Dendritic cell treated with granulocyte-macrophage colony-stimulating factor and Interleukin-4, amounts not matched to agents 40 ng/mL and 50 ng/mL, for 4 days (primary cell): ENCODE data around the gene RAD54L.
A peak's percentile ranks its signal among the peaks of the same experiment; 100 is the strongest.

Experiments
- H3K27ac Mint-ChIP-seq: one replicate; pipeline ENCODE4 v1.8.0; 2022; ENCODE audit warnings: mild to moderate bottlenecking, mixed read lengths
- H3K27me3 Mint-ChIP-seq: one replicate; pipeline ENCODE4 v1.8.0; 2022; ENCODE audit warnings: mild to moderate bottlenecking, mixed read lengths
- H3K36me3 Mint-ChIP-seq: one replicate; pipeline ENCODE4 v1.8.0; 2022; ENCODE audit warnings: low read depth, mixed read lengths
- H3K4me1 Mint-ChIP-seq: one replicate; pipeline ENCODE4 v1.8.0; 2022; ENCODE audit warnings: low read depth, mixed read lengths
- H3K4me3 Mint-ChIP-seq: one replicate; pipeline ENCODE4 v1.8.0; 2022; ENCODE audit warnings: mild to moderate bottlenecking, moderate library complexity, mixed read lengths
- H3K9me3 Mint-ChIP-seq: one replicate; pipeline ENCODE4 v1.8.0; 2022; ENCODE audit warnings: mixed read lengths
- intact Hi-C: fragments of 100-400 bp; cut with micrococcal nuclease; formaldehyde crosslinking; loops from one replicate; pipeline ENCODE4 v1.15.0; 2022

Gene RAD54L

GRCh38 chr1:46248122-46248920 is 758 bp downstream of the RAD54L start:
- Mint-ChIP-seq H3K4me1 (peaks cover 20% of the 10 kb centered on the region), H3K27me3 (no peaks in the 10 kb centered on the region), H3K36me3 (peaks cover 6% of the 10 kb centered on the region), H3K4me3 (peak overlapping the region; percentile 88), H3K9me3 (no peaks in the 10 kb centered on the region), H3K27ac (peak overlapping the region; percentile 86)
- intact Hi-C loops: no loop called here

DNA sequence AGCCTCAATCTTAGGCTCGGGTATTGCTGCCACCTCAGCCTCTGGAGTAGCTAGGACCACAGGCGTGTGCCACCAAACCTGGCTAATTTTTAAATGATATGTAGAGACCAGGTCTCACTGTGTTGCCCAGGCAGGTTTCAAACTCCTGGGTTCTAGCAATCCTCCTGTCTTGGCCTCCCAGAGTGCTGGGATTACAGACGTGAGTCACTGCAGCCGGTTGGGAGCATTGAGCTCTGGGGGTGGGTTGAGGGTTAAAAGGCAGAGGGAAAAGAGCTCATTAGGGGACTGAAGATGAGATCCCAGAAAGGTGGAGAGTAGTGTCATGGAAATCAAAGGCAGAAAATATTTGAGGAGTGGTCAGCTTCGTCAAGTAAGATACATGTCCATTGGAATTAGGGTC is 7.1 kb downstream of the RAD54L start:
- no peaks in the 10 kb centered on the region for H3K9me3 Mint-ChIP-seq
- no peak overlapping the region for H3K4me3 Mint-ChIP-seq
- no peaks in the 10 kb centered on the region for H3K4me1 Mint-ChIP-seq
- no peaks in the 10 kb centered on the region for H3K36me3 Mint-ChIP-seq
- no peaks in the 10 kb centered on the region for H3K27me3 Mint-ChIP-seq
- intact Hi-C loops: no loop called here
- H3K27ac Mint-ChIP-seq: no peak overlapping the region

DNA sequence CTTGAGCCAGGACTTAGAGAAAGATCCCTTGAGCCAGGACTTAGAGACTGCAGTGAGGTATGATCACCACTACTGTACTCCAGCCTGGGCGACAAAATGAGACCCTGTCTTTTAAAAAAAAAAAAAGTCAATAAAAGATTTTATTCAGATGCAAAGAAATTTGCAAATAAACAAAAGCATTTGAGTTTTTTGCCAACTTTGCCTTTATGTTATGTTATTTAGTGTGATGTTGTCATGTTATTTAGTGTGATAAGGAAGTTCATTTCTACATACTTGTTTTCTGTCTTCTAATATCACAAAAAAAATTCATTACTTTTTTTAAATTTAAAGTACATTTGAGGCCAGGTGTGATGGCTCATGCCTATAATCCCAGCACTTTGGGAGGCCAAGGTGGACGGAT is 9.0 kb downstream of the RAD54L start:
- intact Hi-C loops: no loop called here
- Mint-ChIP-seq H3K9me3 (no peaks in the 10 kb centered on the region), H3K4me1 (no peaks in the 10 kb centered on the region), H3K36me3 (peaks cover 7% of the 10 kb centered on the region), H3K27ac (no peak overlapping the region), H3K4me3 (no peak overlapping the region), H3K27me3 (no peaks in the 10 kb centered on the region)

DNA sequence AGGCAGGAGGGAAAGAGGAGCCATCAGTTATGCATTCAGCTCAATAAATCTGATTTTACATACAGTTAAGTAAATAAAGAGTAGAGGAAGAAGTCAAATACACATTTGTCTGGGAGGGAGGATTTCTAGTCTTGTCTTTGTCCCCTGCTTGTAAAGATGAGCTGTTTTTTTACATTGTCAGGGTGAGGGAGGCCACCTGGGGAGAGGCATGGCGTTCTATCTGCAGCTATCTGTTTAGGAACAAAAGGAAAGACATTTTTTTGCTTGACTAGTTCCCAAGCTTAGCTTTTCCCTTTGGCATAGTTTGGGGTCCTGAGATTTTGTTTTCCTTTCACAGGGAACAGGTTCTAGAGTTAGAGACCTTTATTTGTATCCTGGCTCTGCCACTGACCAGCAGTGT is 14.9 kb downstream of the RAD54L start:
- Mint-ChIP-seq H3K9me3 (no peaks in the 10 kb centered on the region), H3K27ac (no peak overlapping the region), H3K36me3 (peaks cover 7% of the 10 kb centered on the region), H3K4me1 (peaks cover 23% of the 10 kb centered on the region), H3K27me3 (no peaks in the 10 kb centered on the region), H3K4me3 (no peak overlapping the region)
- intact Hi-C loops: no loop called here

- Mint-ChIP-seq H3K36me3 (peaks cover 7% of the 10 kb centered on the region), H3K27ac (no peak overlapping the region), H3K9me3 (no peaks in the 10 kb centered on the region), H3K27me3 (no peaks in the 10 kb centered on the region), H3K4me1 (peaks cover 23% of the 10 kb centered on the region), H3K4me3 (no peak overlapping the region)
- intact Hi-C loops: no loop called here
These were observed 15.6 kb downstream of the RAD54L start for GRCh38 chr1:46263146-46263545.

- Mint-ChIP-seq H3K27me3 (no peaks in the 10 kb centered on the region), H3K36me3 (no peaks in the 10 kb centered on the region), H3K9me3 (no peaks in the 10 kb centered on the region), H3K4me3 (no peak overlapping the region), H3K4me1 (peaks cover 23% of the 10 kb centered on the region), H3K27ac (no peak overlapping the region)
- intact Hi-C loops: no loop called here
These were observed 21.0 kb downstream of the RAD54L start for GRCh38 chr1:46268578-46268977.

DNA sequence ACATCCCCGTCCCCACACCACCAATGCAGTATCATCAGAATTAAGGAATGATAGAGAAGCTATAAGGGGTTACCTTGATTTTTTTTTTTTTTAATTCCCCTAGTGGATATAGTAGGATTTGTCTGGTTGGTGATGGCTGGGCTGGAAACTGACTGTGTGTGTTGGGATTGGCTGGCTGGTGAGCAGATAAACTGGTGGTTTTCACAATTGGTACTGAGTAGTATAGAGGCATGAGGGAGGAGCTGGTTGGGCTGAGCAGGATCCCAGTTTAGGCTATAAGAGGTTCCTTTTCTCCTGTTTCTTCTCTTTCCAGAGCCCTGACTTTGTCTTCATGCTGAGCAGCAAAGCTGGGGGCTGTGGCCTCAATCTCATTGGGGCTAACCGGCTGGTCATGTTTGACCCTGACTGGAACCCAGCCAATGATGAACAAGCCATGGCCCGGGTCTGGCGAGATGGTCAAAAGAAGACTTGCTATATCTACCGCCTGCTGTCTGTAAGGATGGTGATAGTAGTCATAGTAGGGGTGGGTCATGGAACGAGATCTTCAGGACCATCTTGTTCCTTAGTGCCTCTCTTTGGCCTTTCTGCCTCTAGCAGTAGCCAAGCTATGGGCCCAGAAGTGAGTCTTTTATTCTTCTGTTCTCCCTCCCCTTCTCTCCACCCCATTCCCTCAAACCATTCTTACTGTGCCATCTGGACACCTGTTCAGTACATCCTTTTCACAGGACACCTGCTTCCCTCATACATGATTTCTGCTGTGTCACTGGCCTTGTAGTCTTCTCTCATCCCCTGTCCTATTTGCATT is 26.9 kb downstream of the RAD54L start:
- H3K27me3 Mint-ChIP-seq: no peaks in the 10 kb centered on the region
- peaks cover 8% of the 10 kb centered on the region for H3K4me1 Mint-ChIP-seq
- no peaks in the 10 kb centered on the region for H3K9me3 Mint-ChIP-seq
- no peak overlapping the region for H3K4me3 Mint-ChIP-seq
- intact Hi-C loops: no loop called here
- H3K36me3 Mint-ChIP-seq: peaks cover 19% of the 10 kb centered on the region
- H3K27ac Mint-ChIP-seq: no peak overlapping the region

- Mint-ChIP-seq H3K9me3 (no peaks in the 10 kb centered on the region), H3K27ac (no peak overlapping the region), H3K36me3 (peaks cover 24% of the 10 kb centered on the region), H3K27me3 (no peaks in the 10 kb centered on the region), H3K4me3 (no peak overlapping the region), H3K4me1 (peaks cover 8% of the 10 kb centered on the region)
- intact Hi-C loops: no loop called here
These were observed 27.4 kb downstream of the RAD54L start for GRCh38 chr1:46275030-46275337.

- no peak overlapping the region for H3K27ac Mint-ChIP-seq
- no peak overlapping the region for H3K4me3 Mint-ChIP-seq
- peaks cover 8% of the 10 kb centered on the region for H3K4me1 Mint-ChIP-seq
- H3K36me3 Mint-ChIP-seq: peaks cover 52% of the 10 kb centered on the region
- intact Hi-C loops: no loop called here
- H3K9me3 Mint-ChIP-seq: no peaks in the 10 kb centered on the region
- H3K27me3 Mint-ChIP-seq: no peaks in the 10 kb centered on the region
These were observed 30.3 kb downstream of the RAD54L start for GRCh38 chr1:46277658-46278373.

DNA sequence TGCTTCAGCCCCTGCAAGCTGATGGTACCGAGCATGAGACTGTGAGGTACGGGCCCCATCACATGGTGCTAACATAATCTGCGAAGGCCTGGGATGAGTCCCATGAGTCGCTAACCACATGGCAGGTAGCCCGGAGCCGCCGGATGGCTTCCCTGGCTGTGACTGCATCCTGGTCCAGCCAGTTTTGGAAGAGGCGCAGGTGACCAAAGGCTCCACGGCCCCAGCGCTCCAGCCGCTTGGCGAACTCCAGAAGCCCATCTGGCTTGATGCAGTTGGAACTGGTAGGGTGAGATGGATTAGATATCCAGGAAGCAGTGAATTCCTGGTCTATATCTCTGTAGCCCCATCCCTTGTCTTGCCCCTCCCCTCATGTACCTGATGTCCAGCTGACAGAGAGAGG is 31.2 kb downstream of the RAD54L start:
- Mint-ChIP-seq H3K36me3 (peaks cover 62% of the 10 kb centered on the region), H3K4me3 (no peak overlapping the region), H3K27me3 (no peaks in the 10 kb centered on the region), H3K9me3 (no peaks in the 10 kb centered on the region), H3K27ac (no peak overlapping the region), H3K4me1 (peaks cover 8% of the 10 kb centered on the region)
- intact Hi-C loops: no loop called here

- H3K4me1 Mint-ChIP-seq: peaks cover 7% of the 10 kb centered on the region
- intact Hi-C loops: no loop called here
- H3K36me3 Mint-ChIP-seq: peaks cover 75% of the 10 kb centered on the region
- H3K9me3 Mint-ChIP-seq: no peaks in the 10 kb centered on the region
- no peaks in the 10 kb centered on the region for H3K27me3 Mint-ChIP-seq
- H3K27ac Mint-ChIP-seq: no peak overlapping the region
- H3K4me3 Mint-ChIP-seq: no peak overlapping the region
These were observed 32.5 kb downstream of the RAD54L start for GRCh38 chr1:46280092-46280491.

- Mint-ChIP-seq H3K4me3 (no peak overlapping the region), H3K36me3 (peaks cover 85% of the 10 kb centered on the region), H3K27ac (no peak overlapping the region), H3K4me1 (no peaks in the 10 kb centered on the region), H3K9me3 (no peaks in the 10 kb centered on the region), H3K27me3 (no peaks in the 10 kb centered on the region)
- intact Hi-C loops: no loop called here
These were observed 33.5 kb downstream of the RAD54L start for GRCh38 chr1:46281021-46281420.

DNA sequence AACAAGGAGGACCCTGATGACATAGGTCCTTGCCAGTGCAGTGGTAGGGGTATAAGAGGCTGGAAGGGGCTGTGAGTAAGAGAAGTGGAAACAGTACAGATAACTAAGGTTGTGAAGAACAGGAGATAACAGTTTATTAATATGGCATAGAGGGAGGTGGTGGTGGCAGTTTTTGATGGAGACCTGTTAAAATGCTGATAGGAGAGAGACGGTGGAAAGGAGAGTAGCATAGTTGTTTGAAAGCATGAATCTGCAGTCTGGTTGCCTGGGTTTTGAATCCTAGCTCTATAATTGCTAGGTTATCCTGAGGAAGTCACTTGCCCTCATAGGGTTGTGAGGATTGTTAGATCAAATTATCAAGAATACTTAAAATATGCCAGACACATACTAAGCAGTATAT is 36.5 kb downstream of the RAD54L start:
- Mint-ChIP-seq H3K27ac (no peak overlapping the region), H3K9me3 (no peaks in the 10 kb centered on the region), H3K4me3 (no peak overlapping the region), H3K27me3 (no peaks in the 10 kb centered on the region), H3K4me1 (peaks cover 10% of the 10 kb centered on the region), H3K36me3 (peaks cover 86% of the 10 kb centered on the region)
- intact Hi-C loops: no loop called here
